A673 (cell line): ENCODE data around the gene NINJ1. TPM values are rescaled to one million over a fixed set of nuclear protein-coding genes. Genes with fewer than 3 reads are reported as not detected.

Experiments
- BruUV-seq: library from RNA; stranded (reverse); fragments of 400-500 nt; replicated peaks from 2 replicates; lab custom pipeline; 2021; lab: Mats Ljungman, UMichigan
- CTCF ChIA-PET: fragments of 300-600 bp; sonication (Branson Sonifier 250); formaldehyde crosslinking; loops from one replicate; lab custom pipeline; 2022; ENCODE audit warnings: antibody characterized with exemption; lab: Charles Lee
- POLR2A ChIA-PET: fragments of 300-600 bp; sonication (Branson Sonifier 250); formaldehyde crosslinking; loops from one replicate; lab custom pipeline; 2022; ENCODE audit warnings: antibody characterized with exemption; ENCODE audit not compliant: low non-redundant PET; lab: Charles Lee
- DNase-seq: peaks from one replicate; pipeline ENCODE4 v3.0.0-alpha.2; 2015; ENCODE audit warnings: low spot score
- H3K27ac ChIP-seq: fragments of 200-600 bp; sonication (generic); 2 replicates; pipeline ENCODE4 v1.5.1; 2016; ENCODE audit warnings: mixed run types, low read depth, mild to moderate bottlenecking, mixed read lengths, antibody characterized with exemption, low read length; ENCODE audit not compliant: poor library complexity, severe bottlenecking
- H3K27me3 ChIP-seq: fragments of 200-600 bp; sonication (generic); replicated peaks from 2 replicates; pipeline ENCODE4 v1.6.1; 2017; ENCODE audit warnings: mixed run types, low read depth, mild to moderate bottlenecking, mixed read lengths, antibody characterized with exemption, low read length; ENCODE audit not compliant: insufficient read depth, poor library complexity
- H3K36me3 ChIP-seq: fragments of 200-600 bp; sonication (generic); 2 replicates; pipeline ENCODE4 v1.6.1; 2016; ENCODE audit warnings: mixed run types, mild to moderate bottlenecking, mixed read lengths, antibody characterized with exemption, low read length; ENCODE audit not compliant: insufficient read depth, poor library complexity, severe bottlenecking
- H3K4me1 ChIP-seq: fragments of 200-600 bp; sonication (generic); 2 replicates; pipeline ENCODE4 v1.6.1; 2017; ENCODE audit warnings: mixed run types, mild to moderate bottlenecking, mixed read lengths, antibody characterized with exemption, low read length; ENCODE audit not compliant: insufficient read depth, poor library complexity, severe bottlenecking
- H3K4me3 ChIP-seq: fragments of 200-600 bp; sonication (generic); 2 replicates; pipeline ENCODE4 v1.5.1; 2016; ENCODE audit warnings: low read depth, mixed run types, mild to moderate bottlenecking, mixed read lengths, low read length; ENCODE audit not compliant: poor library complexity, severe bottlenecking
- H3K9me3 ChIP-seq: fragments of 200-600 bp; sonication (generic); 2 replicates; pipeline ENCODE4 v1.6.1; 2016; ENCODE audit warnings: mixed run types, low read depth, mild to moderate bottlenecking, mixed read lengths, antibody characterized with exemption, low read length; ENCODE audit not compliant: poor library complexity, severe bottlenecking
- EZH2 ChIP-seq: fragments of 200-600 bp; sonication (generic); IDR thresholded peaks from 2 replicates; pipeline ENCODE4 v1.6.1; 2017; ENCODE audit warnings: borderline replicate concordance, low read depth, mild to moderate bottlenecking, mixed read lengths, antibody characterized with exemption, low read length; ENCODE audit not compliant: poor library complexity, severe bottlenecking
- intact Hi-C: fragments of 100-400 bp; cut with micrococcal nuclease; formaldehyde crosslinking; loops from one replicate; pipeline ENCODE4 v1.10.0; 2022; ENCODE audit not compliant: unreplicated experiment
- total RNA-seq: library from RNA; stranded (reverse); gene quantifications from 2 replicates; pipeline ENCODE4 v1.2.3, GENCODE V29; 2021
- TF ChIP-seq, protein P1 (sequence below): fragments of 300-800, 200-600 bp; sonication (generic); conservative IDR thresholded peaks from 2 replicates; pipeline ENCODE4 v1.5.1; 2017; ENCODE audit warnings: low read depth, mild to moderate bottlenecking, antibody characterized with exemption, low read length, moderate library complexity, mixed read lengths

NINJ1 gene
- total RNA-seq, 1 experiment from 2014 or later: 9.2 TPM

DNA sequence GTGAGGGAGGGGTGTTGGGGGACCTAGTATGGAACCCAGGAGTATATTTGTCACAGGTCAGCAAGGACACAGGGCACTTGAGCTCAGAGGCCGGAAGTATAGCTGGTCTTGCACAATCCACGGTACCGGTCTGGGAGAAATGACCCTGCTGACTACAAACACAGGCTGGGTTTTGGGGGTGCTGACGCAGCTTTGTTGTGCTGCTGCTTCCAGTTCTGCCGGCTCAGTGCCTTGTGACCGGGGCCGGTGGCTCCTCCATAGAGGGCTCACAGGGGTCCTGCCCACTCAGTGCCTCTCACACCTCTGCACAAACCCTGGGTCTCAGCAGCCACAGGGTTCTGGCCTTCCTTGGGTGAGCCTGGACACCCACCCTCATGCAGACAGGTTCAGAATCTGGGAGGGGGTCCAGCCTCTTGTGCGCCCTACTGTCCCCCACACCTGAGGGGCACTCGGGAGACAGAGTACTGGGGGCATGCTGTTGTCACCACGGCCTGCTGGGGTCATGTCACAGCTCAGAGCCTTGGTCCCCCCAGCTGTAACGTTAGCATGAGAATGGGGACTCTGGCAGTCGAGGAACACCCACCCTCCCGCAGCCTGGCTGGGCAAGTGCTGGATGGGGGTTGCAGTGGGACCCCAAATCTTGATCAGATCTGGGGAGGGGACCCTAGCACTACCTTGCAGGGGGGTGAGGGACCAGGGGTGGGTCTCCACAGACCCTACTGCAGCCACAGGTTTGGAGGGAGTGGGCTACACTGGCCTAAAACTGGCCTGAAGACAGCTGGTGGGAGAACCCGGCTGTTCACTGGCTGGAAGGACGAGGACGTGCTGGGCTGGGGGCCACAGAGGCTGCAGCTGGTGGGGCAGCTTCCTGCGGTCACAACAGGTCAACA, 17.7 kb downstream of the NINJ1 start:
- POLR2A ChIA-PET: interaction anchor here (0.7 kb wide), 1 partner anchor 63 kb away, joined by 3 read pairs; no protein-coding TSS in a partner anchor
- Histone ChIP-seq H3K4me3 (no peak overlapping the region), H3K4me1 (no peaks in the 10 kb centered on the region), H3K27me3 (no peaks in the 10 kb centered on the region), H3K27ac (no peak overlapping the region), H3K9me3 (no peaks in the 10 kb centered on the region), H3K36me3 (no peaks in the 10 kb centered on the region)
- intact Hi-C loops: no loop called here
- TF ChIP-seq EZH2: no peak
- TF ChIP-seq, protein P1, sequence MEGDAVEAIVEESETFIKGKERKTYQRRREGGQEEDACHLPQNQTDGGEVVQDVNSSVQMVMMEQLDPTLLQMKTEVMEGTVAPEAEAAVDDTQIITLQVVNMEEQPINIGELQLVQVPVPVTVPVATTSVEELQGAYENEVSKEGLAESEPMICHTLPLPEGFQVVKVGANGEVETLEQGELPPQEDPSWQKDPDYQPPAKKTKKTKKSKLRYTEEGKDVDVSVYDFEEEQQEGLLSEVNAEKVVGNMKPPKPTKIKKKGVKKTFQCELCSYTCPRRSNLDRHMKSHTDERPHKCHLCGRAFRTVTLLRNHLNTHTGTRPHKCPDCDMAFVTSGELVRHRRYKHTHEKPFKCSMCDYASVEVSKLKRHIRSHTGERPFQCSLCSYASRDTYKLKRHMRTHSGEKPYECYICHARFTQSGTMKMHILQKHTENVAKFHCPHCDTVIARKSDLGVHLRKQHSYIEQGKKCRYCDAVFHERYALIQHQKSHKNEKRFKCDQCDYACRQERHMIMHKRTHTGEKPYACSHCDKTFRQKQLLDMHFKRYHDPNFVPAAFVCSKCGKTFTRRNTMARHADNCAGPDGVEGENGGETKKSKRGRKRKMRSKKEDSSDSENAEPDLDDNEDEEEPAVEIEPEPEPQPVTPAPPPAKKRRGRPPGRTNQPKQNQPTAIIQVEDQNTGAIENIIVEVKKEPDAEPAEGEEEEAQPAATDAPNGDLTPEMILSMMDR: no peak
- BruUV-seq: no TSS peak
- DNase-seq: no peak
- CTCF ChIA-PET: interaction anchor here (0.6 kb wide), 1 partner anchor 161 kb away, joined by 3 read pairs; no protein-coding TSS in a partner anchor

DNA sequence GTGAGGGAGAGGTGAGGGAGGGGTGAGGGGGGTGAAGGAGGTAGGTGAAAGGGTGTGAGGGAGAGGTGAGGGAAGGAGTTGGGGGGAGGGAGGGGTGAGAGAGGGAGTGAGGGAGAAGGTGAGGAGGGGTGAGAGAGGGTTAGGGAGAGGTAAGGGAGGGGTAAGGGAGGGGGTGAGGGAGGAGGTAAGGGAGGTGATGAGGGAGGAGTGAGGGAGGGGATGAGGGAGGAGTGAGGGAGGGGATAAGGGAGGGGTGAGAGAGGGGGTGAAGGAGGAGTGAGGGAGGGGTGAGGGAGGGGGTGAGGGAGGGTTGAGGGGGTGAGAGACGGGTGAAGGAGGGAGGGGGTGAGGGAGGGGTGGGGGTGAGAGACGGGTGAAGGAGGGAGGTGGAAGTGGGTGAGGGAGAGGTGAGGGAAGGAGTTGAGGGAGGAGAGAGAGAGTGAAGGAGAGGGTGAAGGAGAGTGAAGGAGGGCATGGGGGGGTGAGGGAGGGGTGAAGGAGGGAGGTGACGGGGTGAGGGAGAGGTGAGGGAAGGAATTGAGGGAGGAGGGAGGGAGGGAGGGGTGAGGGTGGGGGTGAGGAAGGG, 18.5 kb downstream of the NINJ1 start:
- Histone ChIP-seq H3K27me3 (no peaks in the 10 kb centered on the region), H3K4me1 (no peaks in the 10 kb centered on the region), H3K27ac (no peak overlapping the region), H3K36me3 (no peaks in the 10 kb centered on the region), H3K9me3 (no peaks in the 10 kb centered on the region), H3K4me3 (no peak overlapping the region)
- BruUV-seq: no TSS peak
- DNase-seq: no peak
- intact Hi-C loops: no loop called here
- ChIA-PET CTCF (no interaction called here), POLR2A (no interaction called here)
- no peak for TF ChIP-seq EZH2

DNA sequence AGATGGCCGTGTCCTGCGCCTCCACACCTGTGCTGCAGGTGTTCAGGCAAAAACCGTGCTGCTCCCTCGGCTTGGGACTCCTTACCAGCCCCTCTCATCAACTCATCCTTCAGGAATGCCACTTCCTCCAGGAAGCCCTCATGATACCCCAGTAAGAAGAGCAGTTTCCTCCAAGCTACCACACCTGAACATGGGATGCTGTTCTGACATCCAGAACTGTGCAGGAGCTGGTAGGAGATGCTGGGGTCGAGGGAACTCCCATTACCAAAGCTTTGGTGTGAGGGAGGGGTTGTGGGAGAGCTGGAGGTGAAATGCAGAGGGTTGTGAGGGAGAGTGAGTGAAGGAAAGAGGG, 19.1 kb downstream of the NINJ1 start:
- no TSS peak for BruUV-seq
- ChIA-PET POLR2A (no interaction called here), CTCF (no interaction called here)
- no peaks in the 10 kb centered on the region for H3K36me3 ChIP-seq
- H3K4me1 ChIP-seq: no peaks in the 10 kb centered on the region
- intact Hi-C loops: no loop called here
- DNase-seq: no peak
- no peak for TF ChIP-seq EZH2
- TF ChIP-seq, protein P1: no peak
- H3K27ac ChIP-seq: no peak overlapping the region
- no peaks in the 10 kb centered on the region for H3K27me3 ChIP-seq
- no peak overlapping the region for H3K4me3 ChIP-seq
- H3K9me3 ChIP-seq: no peaks in the 10 kb centered on the region
